ENCODE results near the gene ODF2. TPM values are rescaled to one million over a fixed set of nuclear protein-coding genes. Genes with fewer than 3 reads are reported as not detected.
A peak's percentile ranks its signal among the peaks of the same experiment; 100 is the strongest.

The ODF2 gene
- total and polyA plus RNA-seq, 2 of the 13 experiments (the other 11 are each of a cell fraction or from before 2014, with no cell fraction given) = 9.8 to 31.3 TPM

GRCh38 chr9:128420651-128421481 is 34.9 kb upstream of the ODF2 start, which contains the start of gene CERCAM:
CERCAM (plus strand) TSS chr9:128420857; CDS start chr9:128420878, 21 bp downstream.
- WGBS (ENCODE audit: low lambda C conversion rate) = 0% methylated on average over 10 of the region's 59 CpGs
- no TSS peak for BruUV-seq (replicated peaks)
- ATAC-seq (peak; percentile 80), FAIRE-seq (no peak), DNase-seq (ENCODE audit: low spot score) (peak; percentile 34)
- Histone ChIP-seq H3K9ac (ENCODE audit: insufficient read depth, low read depth, low read length) (peak within 1 kb of the TSS; percentile 60), H3K36me3 (replicated peaks in 1 of 2; ENCODE audit: control insufficient read depth in 1 of 2, insufficient read depth in 2 of 2, low read length in 2 of 2) (no peaks in the 10 kb centered on the region), H3K4me2 (ENCODE audit: low read depth, low read length) (peak within 1 kb of the TSS; percentile 84), H3K27ac (ENCODE audit: extremely low read length, insufficient read depth, low read length) (peak within 1 kb of the TSS; percentile 38), H4K20me1 (ENCODE audit: insufficient read depth, low read length) (no peaks in the 10 kb centered on the region), H3K4me3 (replicated peaks in 1 of 3; ENCODE audit: insufficient read depth in 1 of 3, low read depth in 2 of 3, low read length in 3 of 3) (peak within 1 kb of the TSS; percentile 85 to 92 (median 91)), H3K79me2 (ENCODE audit: insufficient read depth, low read length) (no peaks in the 10 kb centered on the region), H3K27me3 (ENCODE audit: control insufficient read depth in 1 of 2, insufficient read depth in 2 of 2, low read length in 2 of 2) (peaks cover 4 to 6% of the 10 kb centered on the region in 2 experiments; a peak in 3 of 5 replicates), H2AFZ (ENCODE audit: low read length) (no peak within 1 kb of the TSS), H3K9me3 (ENCODE audit: low read length) (no peaks in the 10 kb centered on the region), H3K4me1 (ENCODE audit: insufficient read depth, low read length) (peaks cover 22% of the 10 kb centered on the region)
- CTCF ChIA-PET (ENCODE audit: low intra/inter-chr PET ratio, low total read pairs) = no interaction called here
- POLR2A ChIA-PET = interaction anchor here (0.6 to 2.5 kb wide), 11 partner anchors 9 to 145 kb away, joined by 3 to 19 read pairs (median 3); partner anchors contain the start of genes GOLGA2, SWI5 and URM1
- intact Hi-C loops (cut with micrococcal nuclease; ENCODE audit: unreplicated experiment) = loop anchor here (2.0 kb wide), 2 partner anchors 18 to 58 kb away; no protein-coding TSS in a partner anchor
- in situ Hi-C loops (cut with HindIII; ENCODE audit: extremely low pct_ligation_motif_present, low pct_unique_long_range_greater_than_20kb) = no loop called here
- TF ChIP-seq KDM2A (CRISPR knock-in tag; IDR thresholded peaks at IDR 0.05; ENCODE audit: borderline replicate concordance, low read depth) = peak; percentile 49; the same call in 1 of the 2 replicates
- TF ChIP-seq ZBTB8A (CRISPR knock-in tag; IDR thresholded peaks at IDR 0.05; ENCODE audit: borderline replicate concordance, low read depth) = no peak
- TF ChIP-seq ZNF367 (CRISPR knock-in tag; IDR thresholded peaks at IDR 0.05; ENCODE audit: borderline replicate concordance) = no peak
- TF ChIP-seq DNMT1 (CRISPR knock-in tag; IDR thresholded peaks at IDR 0.05) = 0 out of 2 replicates have a peak, but pooled peaks have one; percentile 71
- TF ChIP-seq PATZ1 (CRISPR knock-in tag; IDR thresholded peaks at IDR 0.05) = peak; percentile 37; the same call in 1 of the 2 replicates
- TF ChIP-seq SMAD3 (CRISPR knock-in tag; IDR thresholded peaks at IDR 0.05) = no peak
- 0 out of 2 replicates have a peak, but pooled peaks have one; percentile 12 for TF ChIP-seq PCBP1 (IDR thresholded peaks at IDR 0.05; ENCODE audit: borderline replicate concordance, low read depth, low read length)
- no peak for TF ChIP-seq USF2 (IDR thresholded peaks at IDR 0.05; ENCODE audit: low read depth, low read length)
- no peak for TF ChIP-seq USF2 (CRISPR knock-in tag; IDR thresholded peaks at IDR 0.05; ENCODE audit: borderline replicate concordance)
- TF ChIP-seq FIP1L1 (IDR thresholded peaks at IDR 0.05; ENCODE audit: borderline replicate concordance, insufficient read depth, low read depth, low read length) = no peak
- 0 out of 2 replicates have a peak, but pooled peaks have one; percentile 15 for TF ChIP-seq KAT8 (CRISPR knock-in tag; IDR thresholded peaks at IDR 0.05)
- TF ChIP-seq NFYB (CRISPR knock-in tag; IDR thresholded peaks at IDR 0.05) = no peak
- no peak for TF ChIP-seq ZNF101 (CRISPR knock-in tag; IDR thresholded peaks at IDR 0.05; ENCODE audit: borderline replicate concordance, low read depth)
- peak in 1 of 2 experiments; percentile 66; a peak in 2 of 4 replicates for TF ChIP-seq POLR2A (IDR thresholded peaks at IDR 0.05; ENCODE audit: insufficient read depth in 1 of 2, low read depth in 2 of 2, low read length in 2 of 2)
- TF ChIP-seq ZNF614 (CRISPR knock-in tag; IDR thresholded peaks at IDR 0.05; ENCODE audit: borderline replicate concordance) = 0 out of 2 replicates have a peak, but pooled peaks have one; percentile 14
- 0 out of 2 replicates have a peak, but pooled peaks have one; percentile 37 for TF ChIP-seq ZNF607 (CRISPR knock-in tag; IDR thresholded peaks at IDR 0.05; ENCODE audit: borderline replicate concordance)
- no peak for TF ChIP-seq SRY (CRISPR knock-in tag; IDR thresholded peaks at IDR 0.05)
- no peak for TF ChIP-seq REL (CRISPR knock-in tag; conservative IDR thresholded peaks at IDR 0.05)
- no peak for TF ChIP-seq POLR2AphosphoS2 (IDR thresholded peaks at IDR 0.05; ENCODE audit: low read depth, low read length)
- TF ChIP-seq SNAPC5 (CRISPR knock-in tag; IDR thresholded peaks at IDR 0.05; ENCODE audit: borderline replicate concordance) = no peak

Measured in HepG2 (cell line).